GM12872 (cell line): Measurements from ENCODE around the gene FAM25G.

ENCODE experiments used
- CTCF ChIP-seq: IDR thresholded peaks from 3 replicates; pipeline ENCODE4 v1.5.1; 2011; ENCODE audit warnings: low read depth, mild to moderate bottlenecking, low read length, moderate library complexity; ENCODE audit not compliant: insufficient read depth

Gene FAM25G

GRCh38 chr10:47451273-47451997, 40.1 kb downstream of the FAM25G start:
- TF ChIP-seq CTCF: no peak

DNA sequence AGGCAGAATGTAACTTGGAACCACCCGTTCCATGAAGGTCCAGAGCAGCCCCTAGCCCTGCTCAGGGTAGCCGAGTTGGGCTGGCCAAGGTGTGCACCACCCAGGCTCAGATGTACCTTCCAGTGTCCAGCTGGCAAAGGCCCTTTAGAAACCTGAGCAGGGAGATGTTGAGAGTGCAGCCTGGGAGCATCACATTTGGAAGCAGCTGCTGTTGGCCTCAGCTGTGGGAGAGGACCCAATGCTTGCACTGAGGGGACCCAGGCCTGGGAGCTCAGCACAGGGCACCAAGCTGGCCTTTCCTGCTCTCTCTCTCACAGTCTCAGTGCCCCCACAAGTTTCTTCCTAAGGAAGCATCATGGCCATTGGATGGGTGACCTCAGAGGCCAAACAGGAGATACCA, 41.1 kb downstream of the FAM25G start:
- no peak for TF ChIP-seq CTCF

- TF ChIP-seq CTCF: no peak
Measured at GRCh38 chr10:47449979-47450378, 41.5 kb downstream of the FAM25G start.

DNA sequence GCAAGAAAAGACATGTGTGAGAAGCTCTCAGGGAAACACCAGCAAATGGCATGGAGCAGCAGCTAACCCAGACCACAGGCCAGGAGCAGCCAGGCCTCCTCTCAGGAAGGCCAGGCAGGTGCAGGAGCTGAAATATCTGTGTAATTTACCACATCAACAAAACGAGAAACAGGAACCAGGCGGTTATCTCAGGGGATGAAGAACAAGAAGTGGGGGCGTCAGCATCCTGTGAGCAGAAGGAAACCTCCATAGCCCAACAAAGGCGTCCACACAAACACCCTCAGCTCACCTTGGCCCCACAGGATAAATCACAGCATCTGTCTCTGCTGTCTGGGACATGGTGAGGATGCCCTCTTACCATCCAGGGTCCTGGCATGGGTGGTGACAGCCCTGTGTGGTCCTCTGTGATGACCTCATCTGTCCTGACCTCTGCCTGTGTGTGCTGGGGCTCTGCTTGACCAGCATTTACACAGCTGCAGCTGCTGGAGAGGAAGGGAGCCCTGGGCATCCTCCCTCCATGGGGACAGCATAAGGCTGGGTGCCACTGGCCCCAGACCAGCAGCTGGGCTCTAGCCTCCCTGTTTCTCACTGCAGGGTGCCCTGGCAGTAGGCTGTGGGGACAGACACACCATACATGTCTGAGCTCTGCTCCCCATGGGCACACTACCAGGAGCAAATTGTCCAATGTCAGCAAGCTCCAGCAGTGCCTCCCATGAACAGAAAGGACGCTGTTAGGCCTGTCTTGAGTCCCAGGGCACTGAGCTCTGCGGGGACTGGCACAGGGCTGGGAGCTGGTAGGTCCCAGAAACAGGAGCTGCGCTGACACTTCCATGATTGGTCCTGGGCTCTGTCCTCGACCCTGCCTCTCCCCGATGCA, 42.2 kb downstream of the FAM25G start:
- TF ChIP-seq CTCF: no peak

- no peak for TF ChIP-seq CTCF
Measured at GRCh38 chr10:47447705-47448104, 43.8 kb downstream of the FAM25G start.

DNA sequence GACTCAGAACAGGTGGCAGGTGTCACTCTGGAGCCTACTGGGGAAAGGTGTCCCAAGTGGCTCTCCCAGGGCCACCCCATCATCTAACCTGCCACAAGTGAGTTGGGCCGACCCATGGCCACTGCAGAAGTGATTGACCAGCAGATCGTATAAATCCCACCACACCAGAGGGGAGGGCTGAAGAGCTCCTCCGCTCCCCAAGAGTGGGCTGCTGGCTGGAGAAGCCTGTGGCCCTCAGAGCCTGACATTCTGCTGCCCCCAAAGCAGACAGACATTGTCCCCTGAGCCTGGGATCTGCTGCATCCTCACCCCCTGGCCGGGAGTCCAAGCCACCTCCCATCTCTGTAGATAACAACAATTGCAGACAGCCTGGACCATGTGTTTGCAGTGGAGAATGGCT, 44.3 kb downstream of the FAM25G start:
- no peak for TF ChIP-seq CTCF

- no peak for TF ChIP-seq CTCF
Measured at GRCh38 chr10:47445720-47446119, 45.8 kb downstream of the FAM25G start.
